ENCODE measurements around the gene RTN4RL1. TPM values are rescaled to one million over a fixed set of nuclear protein-coding genes. Genes with fewer than 3 reads are reported as not detected.

The RTN4RL1 gene
- total and polyA plus RNA-seq, 4 donors, result 0.65 to 7.3 (median 2.4) TPM

GRCh38 chr17:1979182-1979985 lies 45.8 kb downstream of the RTN4RL1 start:
- Histone ChIP-seq H3K9me3 (ENCODE audit: control insufficient read depth in 4 of 4, insufficient read depth in 3 of 4, low read length in 3 of 4) (peaks cover 0 to 2% (median 0%) of the 10 kb centered on the region in 4 donors), H3K27ac (ENCODE audit: low read depth in 1 of 2, low read length in 1 of 2) (no peak overlapping the region), H3K4me3 (no peak overlapping the region), H3K9ac (ENCODE audit: insufficient read depth in 1 of 2, low read length in 2 of 2) (no peak overlapping the region), H3K4me1 (ENCODE audit: control insufficient read depth in 5 of 5, insufficient read depth in 5 of 5, low read length in 5 of 5) (no peaks in the 10 kb centered on the region), H3K27me3 (ENCODE audit: control insufficient read depth in 3 of 3, insufficient read depth in 3 of 3, low read length in 2 of 3) (peaks cover 0 to 35% (median 23%) of the 10 kb centered on the region in 3 donors), H3K36me3 (ENCODE audit: control insufficient read depth in 4 of 4, insufficient read depth in 4 of 4, low read length in 4 of 4) (no peaks in the 10 kb centered on the region)
- DNase-seq (no peak), ATAC-seq (ENCODE audit: insufficient read depth, low FRiP score) (peak; percentile 20)
- WGBS, 2 donors, result 85 to 90% methylated on average over 11 of the region's 11 CpGs
- no peak for TF ChIP-seq CTCF (IDR thresholded peaks at IDR 0.05; ENCODE audit: control extremely low read depth, extremely low read depth)

- no peak overlapping the region for H3K4me3 ChIP-seq
- no peaks in the 10 kb centered on the region for H3K4me1 ChIP-seq (ENCODE audit: control insufficient read depth in 5 of 5, insufficient read depth in 5 of 5, low read length in 5 of 5)
- H3K9me3 ChIP-seq (ENCODE audit: control insufficient read depth in 4 of 4, insufficient read depth in 3 of 4, low read length in 3 of 4), result peaks cover 0 to 2% (median 0%) of the 10 kb centered on the region in 4 donors
- DNase-seq, result no peak
- no peak overlapping the region for H3K9ac ChIP-seq (ENCODE audit: insufficient read depth in 1 of 2, low read length in 2 of 2)
- ATAC-seq (ENCODE audit: insufficient read depth, low FRiP score), result no peak
- no peaks in the 10 kb centered on the region for H3K36me3 ChIP-seq (ENCODE audit: control insufficient read depth in 4 of 4, insufficient read depth in 4 of 4, low read length in 4 of 4)
- peaks cover 0 to 39% (median 23%) of the 10 kb centered on the region in 3 donors for H3K27me3 ChIP-seq (ENCODE audit: control insufficient read depth in 3 of 3, insufficient read depth in 3 of 3, low read length in 2 of 3)
- TF ChIP-seq CTCF (IDR thresholded peaks at IDR 0.05; ENCODE audit: control extremely low read depth, extremely low read depth), result no peak
- WGBS, 2 donors, result 72 to 82% methylated on average over 16 of the region's 16 CpGs
- no peak overlapping the region for H3K27ac ChIP-seq (ENCODE audit: low read depth in 1 of 2, low read length in 1 of 2)
Observed at GRCh38 chr17:1978396-1978949, 46.7 kb downstream of the RTN4RL1 start.

GRCh38 chr17:1977583-1978395 lies 47.3 kb downstream of the RTN4RL1 start:
- H3K27ac ChIP-seq (ENCODE audit: low read depth in 1 of 2, low read length in 1 of 2), result no peak overlapping the region
- ATAC-seq (ENCODE audit: insufficient read depth, low FRiP score) (no peak), DNase-seq (no peak)
- peaks cover 0 to 39% (median 23%) of the 10 kb centered on the region in 3 donors for H3K27me3 ChIP-seq (ENCODE audit: control insufficient read depth in 3 of 3, insufficient read depth in 3 of 3, low read length in 2 of 3)
- no peak overlapping the region for H3K4me3 ChIP-seq
- peaks cover 0 to 2% (median 0%) of the 10 kb centered on the region in 4 donors for H3K9me3 ChIP-seq (ENCODE audit: control insufficient read depth in 4 of 4, insufficient read depth in 3 of 4, low read length in 3 of 4)
- 13 to 18% methylated on average over 49 to 55 of the region's 55 CpGs for WGBS, 2 donors
- no peak for TF ChIP-seq CTCF (IDR thresholded peaks at IDR 0.05; ENCODE audit: control extremely low read depth, extremely low read depth)
- H3K9ac ChIP-seq (ENCODE audit: insufficient read depth in 1 of 2, low read length in 2 of 2), result no peak overlapping the region
- H3K36me3 ChIP-seq (ENCODE audit: control insufficient read depth in 4 of 4, insufficient read depth in 4 of 4, low read length in 4 of 4), result no peaks in the 10 kb centered on the region
- H3K4me1 ChIP-seq (ENCODE audit: control insufficient read depth in 5 of 5, insufficient read depth in 5 of 5, low read length in 5 of 5), result no peaks in the 10 kb centered on the region
